OCI-LY7 (cell line): ENCODE measurements around the gene SRL. TPM values are rescaled to one million over a fixed set of nuclear protein-coding genes. Genes with fewer than 3 reads are reported as not detected.

Experiments used
- BruUV-seq: library from RNA; stranded (reverse); fragments of 400-500 nt; replicated peaks from 2 replicates; lab custom pipeline; 2021; lab: Mats Ljungman, UMichigan
- CTCF ChIA-PET: fragments of 300-600 bp; sonication (Branson Sonifier 250); formaldehyde crosslinking; loops from one replicate; lab custom pipeline; 2022; ENCODE audit warnings: antibody characterized with exemption; ENCODE audit not compliant: unreplicated experiment; lab: Charles Lee
- POLR2A ChIA-PET: fragments of 300-600 bp; sonication (Branson Sonifier 250); formaldehyde crosslinking; loops from one replicate; lab custom pipeline; 2022; ENCODE audit warnings: antibody characterized with exemption; lab: Charles Lee
- DNase-seq: peaks from one replicate; pipeline ENCODE4 v3.0.0-alpha.2; 2015; ENCODE audit warnings: low spot score
- H2AFZ ChIP-seq: fragments of 200-600 bp; sonication (generic), shearing (Covaris generic); 2 replicates; pipeline ENCODE4 v1.6.1; 2014; ENCODE audit warnings: mild to moderate bottlenecking, antibody characterized with exemption, low read length, moderate library complexity
- H3K27ac ChIP-seq: fragments of 200-600 bp; sonication (generic); 2 replicates; pipeline ENCODE4 v1.5.1; 2014; ENCODE audit warnings: mixed run types, low read depth, mild to moderate bottlenecking, moderate library complexity, low read length, inconsistent platforms; ENCODE audit not compliant: poor library complexity, severe bottlenecking
- H3K36me3 ChIP-seq: fragments of 200-600 bp; sonication (generic); 2 replicates; pipeline ENCODE4 v1.6.1; 2014; ENCODE audit warnings: mild to moderate bottlenecking, antibody characterized with exemption, low read length, moderate library complexity, mixed read lengths; ENCODE audit not compliant: insufficient read depth
- H3K4me1 ChIP-seq: fragments of 200-600 bp; sonication (generic); 2 replicates; pipeline ENCODE4 v1.5.1; 2014; ENCODE audit warnings: mild to moderate bottlenecking, low read length; ENCODE audit not compliant: insufficient read depth, poor library complexity, severe bottlenecking
- H3K4me2 ChIP-seq: fragments of 200-600 bp; sonication (generic); 2 replicates; pipeline ENCODE4 v1.6.1; 2014; ENCODE audit warnings: mild to moderate bottlenecking, low read length
- H3K4me3 ChIP-seq: fragments of 200-600 bp; sonication (generic); 2 replicates; pipeline ENCODE4 v1.5.1; 2014; ENCODE audit warnings: mild to moderate bottlenecking, low read depth, low read length; ENCODE audit not compliant: poor library complexity, severe bottlenecking
- H3K79me2 ChIP-seq: fragments of 200-600 bp; sonication (generic); 2 replicates; pipeline ENCODE4 v1.6.1; 2016; ENCODE audit warnings: low read depth, mild to moderate bottlenecking, low read length, moderate library complexity, mixed read lengths; ENCODE audit not compliant: insufficient read depth
- H3K9me2 ChIP-seq: fragments of 200-600 bp; sonication (generic); 2 replicates; pipeline ENCODE4 v1.6.1; 2016; ENCODE audit warnings: mild to moderate bottlenecking, low read length, mixed read lengths; ENCODE audit not compliant: insufficient read depth
- H3K9me3 ChIP-seq: fragments of 200-600 bp; sonication (generic); 2 replicates; pipeline ENCODE4 v1.6.1; 2014; ENCODE audit warnings: mild to moderate bottlenecking, mixed run types, low read length, mixed read lengths
- H4K20me1 ChIP-seq: fragments of 200-600 bp; sonication (generic); 2 replicates; pipeline ENCODE4 v1.6.1; 2014; ENCODE audit warnings: mild to moderate bottlenecking, antibody characterized with exemption, low read length, moderate library complexity, mixed read lengths; ENCODE audit not compliant: insufficient read depth
- CTCF ChIP-seq: fragments of 200-600 bp; sonication (generic); conservative IDR thresholded peaks from 2 replicates; pipeline ENCODE4 v1.5.1; 2014; ENCODE audit warnings: mild to moderate bottlenecking, antibody characterized with exemption, low read length, moderate library complexity, mixed read lengths
- EZH2phosphoT487 ChIP-seq: fragments of 200-600 bp; sonication (generic); IDR thresholded peaks from 2 replicates; pipeline ENCODE4 v1.6.1; 2018; ENCODE audit warnings: low read depth, borderline replicate concordance, mild to moderate bottlenecking, mixed run types, antibody characterized with exemption, low read length, moderate library complexity, mixed read lengths
- intact Hi-C: fragments of 100-400 bp; cut with micrococcal nuclease; formaldehyde crosslinking; loops from one replicate; pipeline ENCODE4 v1.10.0; 2022; ENCODE audit not compliant: unreplicated experiment
- total RNA-seq, 2 experiments: library from RNA; depleted of rRNA in 1 of 2; stranded (reverse); fragments of >200 nt in 1 of 2; shearing (Covaris generic) in 1 of 2; gene quantifications; 2 replicates each; pipeline ENCODE4 v1.2.3, GENCODE V29; 2014 to 2022

SRL gene
- total RNA-seq, 2 experiments from 2014 or later: not detected

GRCh38 chr16:4283939-4284338 lies 42.1 kb upstream of the SRL start:
- Histone ChIP-seq H3K4me3 (no peak overlapping the region), H3K27ac (no peak overlapping the region), H3K4me1 (peaks cover 5% of the 10 kb centered on the region), H3K79me2 (no peaks in the 10 kb centered on the region), H3K4me2 (no peak overlapping the region), H3K9me3 (no peaks in the 10 kb centered on the region), H2AFZ (no peak overlapping the region), H4K20me1 (no peaks in the 10 kb centered on the region), H3K9me2 (no peaks in the 10 kb centered on the region), H3K36me3 (no peaks in the 10 kb centered on the region)
- CTCF ChIA-PET: no interaction called here
- no TSS peak for BruUV-seq
- no peak for DNase-seq
- intact Hi-C loops: no loop called here
- POLR2A ChIA-PET: interaction anchor here (1.1 kb wide), 1 partner anchor 10 kb away, joined by 3 read pairs; no protein-coding TSS in a partner anchor
- no peak for TF ChIP-seq CTCF
- no peak for TF ChIP-seq EZH2phosphoT487

- TF ChIP-seq CTCF (no peak), EZH2phosphoT487 (no peak)
- Histone ChIP-seq H4K20me1 (no peaks in the 10 kb centered on the region), H3K9me2 (no peaks in the 10 kb centered on the region), H3K4me1 (peaks cover 5% of the 10 kb centered on the region), H3K79me2 (no peaks in the 10 kb centered on the region), H3K4me3 (no peak overlapping the region), H3K9me3 (no peaks in the 10 kb centered on the region), H3K4me2 (no peak overlapping the region), H3K36me3 (no peaks in the 10 kb centered on the region), H3K27ac (no peak overlapping the region), H2AFZ (no peak overlapping the region)
- intact Hi-C loops: no loop called here
- ChIA-PET CTCF (no interaction called here), POLR2A (interaction anchor here (0.6 to 1.1 kb wide), 2 partner anchors 10 to 51 kb away, joined by 3 to 5 read pairs; no protein-coding TSS in a partner anchor)
- no peak for DNase-seq
- BruUV-seq: no TSS peak
These were observed 41.6 kb upstream of the SRL start for GRCh38 chr16:4283441-4283840.

GRCh38 chr16:4280625-4281024 lies 38.7 kb upstream of the SRL start:
- H4K20me1 ChIP-seq: no peaks in the 10 kb centered on the region
- POLR2A ChIA-PET: no interaction called here
- no peaks in the 10 kb centered on the region for H3K36me3 ChIP-seq
- intact Hi-C loops: no loop called here
- TF ChIP-seq CTCF (no peak), EZH2phosphoT487 (no peak)
- H3K79me2 ChIP-seq: no peaks in the 10 kb centered on the region
- CTCF ChIA-PET: no interaction called here
- no TSS peak for BruUV-seq
- no peak overlapping the region for H3K4me3 ChIP-seq
- no peak for DNase-seq
- H3K9me3 ChIP-seq: no peaks in the 10 kb centered on the region
- H3K9me2 ChIP-seq: no peaks in the 10 kb centered on the region
- no peak overlapping the region for H3K4me2 ChIP-seq
- no peak overlapping the region for H2AFZ ChIP-seq
- H3K27ac ChIP-seq: no peak overlapping the region
- no peaks in the 10 kb centered on the region for H3K4me1 ChIP-seq
